SH-SY5Y (cell line): ENCODE results near the gene CCDC39.

Source experiments
- GATA2 ChIP-seq: IDR thresholded peaks from 2 replicates; pipeline ENCODE4 v1.6.1; 2011; ENCODE audit warnings: mild to moderate bottlenecking, low read depth, low read length
- GATA3 ChIP-seq: IDR thresholded peaks from 2 replicates; pipeline ENCODE4 v1.6.1; 2011; ENCODE audit warnings: low read depth, mild to moderate bottlenecking, low read length, moderate library complexity

- no peak for TF ChIP-seq GATA2
- no peak for TF ChIP-seq GATA3
Observed at GRCh38 chr3:180612364-180612763, 66.9 kb downstream of the CCDC39 start.
